Activated CD4-positive, alpha-beta memory T cell treated with anti-CD3 and anti-CD28 coated beads for 36 hours (primary cell): ENCODE measurements around the gene OLFML3. TPM values are rescaled to one million over a fixed set of nuclear protein-coding genes. Genes with fewer than 3 reads are reported as not detected.
"Not testable (repeated sequence)": the region's sequence is repeated elsewhere in the genome, so short reads cannot be mapped to it uniquely, and the experiment has no call there.

Experiments
- CTCF ChIA-PET: fragments of 350-600 bp; sonication (Branson Sonifier 250); formaldehyde crosslinking; loops from one replicate; lab custom pipeline; 2021; ENCODE audit warnings: antibody characterized with exemption, inconsistent platforms; lab: Charles Lee
- POLR2A ChIA-PET: fragments of 350-600 bp; sonication (Branson Sonifier 250); formaldehyde crosslinking; loops from one replicate; lab custom pipeline; 2021; ENCODE audit warnings: antibody characterized with exemption; lab: Charles Lee
- DNase-seq: peaks from one replicate; pipeline ENCODE4 v3.0.0-alpha.2; 2020
- H3K27ac Mint-ChIP-seq: one replicate; pipeline ENCODE4 v1.8.0; 2021; ENCODE audit warnings: mixed read lengths
- H3K27me3 Mint-ChIP-seq: one replicate; pipeline ENCODE4 v1.8.0; 2021; ENCODE audit warnings: mixed read lengths
- H3K36me3 Mint-ChIP-seq: one replicate; pipeline ENCODE4 v1.8.0; 2021; ENCODE audit warnings: mixed read lengths
- H3K4me1 Mint-ChIP-seq: one replicate; pipeline ENCODE4 v1.8.0; 2021; ENCODE audit warnings: low read depth, mixed read lengths
- H3K4me3 Mint-ChIP-seq: one replicate; pipeline ENCODE4 v1.8.0; 2021; ENCODE audit warnings: mild to moderate bottlenecking, mixed read lengths
- H3K9me3 Mint-ChIP-seq: one replicate; pipeline ENCODE4 v1.8.0; 2021; ENCODE audit warnings: mixed read lengths
- intact Hi-C: fragments of 100-400 bp; cut with micrococcal nuclease; formaldehyde crosslinking; loops from one replicate; pipeline ENCODE4 v1.15.1; 2023
- total RNA-seq, 2 experiments: library from RNA; stranded (reverse); gene quantifications; one replicate each; pipeline ENCODE4 v1.2.3, GENCODE V29; 2021

OLFML3 gene
- total RNA-seq, 2 experiments from 2014 or later = 0.21 TPM; not detected in 1

DNA sequence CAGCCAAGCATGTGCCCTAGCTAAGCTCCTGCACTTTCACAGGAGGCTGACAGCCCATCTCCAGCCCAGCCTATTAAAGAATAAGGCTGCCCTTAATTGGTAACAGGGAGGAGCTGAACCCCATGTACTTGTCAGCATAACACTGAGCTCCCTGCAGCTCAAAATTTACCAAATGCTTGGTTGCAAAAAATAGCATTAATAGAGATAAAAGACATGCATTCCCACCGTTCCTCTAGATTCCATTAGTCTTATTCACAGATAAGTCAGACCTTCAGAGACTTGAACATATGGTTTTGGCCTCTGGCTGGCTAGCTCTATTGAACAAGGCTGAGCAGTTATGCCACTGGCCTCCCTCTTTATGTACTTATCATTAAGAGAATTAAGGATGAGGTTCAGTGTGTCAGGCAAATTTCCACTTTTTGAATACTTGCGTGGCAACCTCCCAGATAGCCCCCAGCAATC, 29.2 kb downstream of the OLFML3 start:
- H3K9me3 Mint-ChIP-seq = no peaks in the 10 kb centered on the region
- intact Hi-C loops = no loop called here
- CTCF ChIA-PET = interaction anchor here (1.0 kb wide), 1 partner anchor 29 kb away, joined by 5 read pairs; no protein-coding TSS in a partner anchor
- no peaks in the 10 kb centered on the region for H3K4me1 Mint-ChIP-seq
- no peak overlapping the region for H3K27ac Mint-ChIP-seq
- peaks cover 1% of the 10 kb centered on the region for H3K27me3 Mint-ChIP-seq
- H3K4me3 Mint-ChIP-seq = no peak overlapping the region
- no peak for DNase-seq
- POLR2A ChIA-PET = no interaction called here
- H3K36me3 Mint-ChIP-seq = no peaks in the 10 kb centered on the region

DNA sequence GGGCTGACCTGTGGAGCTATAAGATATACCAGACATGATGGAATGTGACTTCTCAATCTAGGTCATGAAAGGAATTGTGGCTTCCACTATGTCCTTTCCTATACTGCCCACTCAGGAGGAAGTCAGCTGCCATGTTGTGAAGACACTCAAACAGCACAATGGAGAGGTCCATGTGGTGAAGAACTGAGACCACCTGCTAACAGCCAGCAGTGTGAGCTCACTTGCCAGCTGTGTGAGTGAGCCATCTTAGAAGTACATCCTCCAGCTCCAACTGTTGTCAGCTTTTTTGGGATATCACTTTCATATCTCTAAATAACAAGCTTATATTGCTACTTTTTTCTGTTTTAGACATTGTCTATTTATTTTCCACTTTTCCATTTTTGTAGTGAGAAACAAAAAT, 29.7 kb downstream of the OLFML3 start:
- Mint-ChIP-seq H3K9me3 (no peaks in the 10 kb centered on the region), H3K4me1 (no peaks in the 10 kb centered on the region), H3K4me3 (no peak overlapping the region), H3K27me3 (peaks cover 1% of the 10 kb centered on the region), H3K27ac (no peak overlapping the region), H3K36me3 (no peaks in the 10 kb centered on the region)
- intact Hi-C loops = no loop called here
- ChIA-PET POLR2A (no interaction called here), CTCF (interaction anchor here (1.0 kb wide), 1 partner anchor 29 kb away, joined by 5 read pairs; no protein-coding TSS in a partner anchor)
- DNase-seq = no peak

DNA sequence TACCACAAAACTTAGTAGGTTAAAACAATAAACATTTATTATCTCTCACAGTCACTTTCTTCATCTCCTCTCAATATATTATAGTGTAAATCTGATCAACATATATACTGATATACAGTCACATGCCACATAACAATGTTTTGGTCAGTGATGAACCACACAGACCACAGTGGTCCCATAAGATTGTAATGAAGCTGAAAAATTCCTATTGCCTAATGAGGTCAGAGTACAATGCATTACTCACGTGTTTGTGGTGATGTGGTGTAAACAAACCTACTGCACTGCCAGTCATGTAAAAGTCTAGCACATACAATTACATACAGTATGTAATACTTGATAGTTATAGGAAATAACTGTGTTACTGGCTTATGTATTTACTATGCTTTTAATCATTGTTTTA, 30.1 kb downstream of the OLFML3 start:
- POLR2A ChIA-PET = no interaction called here
- no peak for DNase-seq
- Mint-ChIP-seq H3K27me3 (peaks cover 1% of the 10 kb centered on the region), H3K4me1 (no peaks in the 10 kb centered on the region), H3K9me3 (no peaks in the 10 kb centered on the region), H3K27ac (no peak overlapping the region), H3K36me3 (no peaks in the 10 kb centered on the region), H3K4me3 (no peak overlapping the region)
- intact Hi-C loops = no loop called here
- CTCF ChIA-PET = interaction anchor here (1.0 kb wide), 1 partner anchor 29 kb away, joined by 5 read pairs; no protein-coding TSS in a partner anchor

DNA sequence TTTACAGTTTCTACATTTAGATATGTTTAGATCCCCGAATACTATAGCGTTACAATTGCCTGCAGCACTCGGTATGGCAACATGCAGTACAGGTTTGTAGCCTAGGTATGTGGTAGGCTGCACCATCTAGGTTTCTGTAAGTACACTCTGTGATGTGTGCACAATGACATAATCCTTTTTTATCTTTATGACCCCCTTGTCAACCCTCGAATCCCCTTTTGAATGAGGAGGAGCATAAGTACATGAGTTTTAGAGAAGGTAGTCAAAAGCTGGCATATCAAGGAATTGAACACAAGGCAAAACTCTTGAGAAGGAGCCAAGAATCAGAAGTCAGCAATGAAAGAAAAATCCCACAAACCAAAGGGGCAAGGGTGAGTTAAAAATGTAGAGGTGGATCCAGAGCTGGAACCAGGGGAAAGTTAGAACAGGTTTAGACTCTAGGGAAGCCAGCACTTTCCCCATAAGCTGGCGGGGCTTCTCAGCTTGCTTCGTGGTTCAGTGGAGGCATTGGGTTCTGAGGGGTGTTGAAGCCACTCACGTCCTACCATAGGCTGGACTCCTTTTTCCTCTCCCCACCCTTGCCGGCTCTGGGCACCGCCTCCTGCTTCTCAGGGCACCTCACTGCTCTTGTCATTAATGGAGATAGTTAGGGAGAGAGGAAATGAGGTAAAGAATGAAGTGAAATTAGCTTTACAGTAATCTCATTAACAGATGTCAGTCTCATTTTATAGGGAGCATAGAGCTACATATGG, 31.3 kb downstream of the OLFML3 start:
- DNase-seq = no peak
- Mint-ChIP-seq H3K9me3 (no peaks in the 10 kb centered on the region), H3K4me1 (no peaks in the 10 kb centered on the region), H3K4me3 (no peak overlapping the region), H3K27ac (no peak overlapping the region), H3K27me3 (peaks cover 3% of the 10 kb centered on the region), H3K36me3 (no peaks in the 10 kb centered on the region)
- intact Hi-C loops = no loop called here
- POLR2A ChIA-PET = no interaction called here
- CTCF ChIA-PET = no interaction called here

DNA sequence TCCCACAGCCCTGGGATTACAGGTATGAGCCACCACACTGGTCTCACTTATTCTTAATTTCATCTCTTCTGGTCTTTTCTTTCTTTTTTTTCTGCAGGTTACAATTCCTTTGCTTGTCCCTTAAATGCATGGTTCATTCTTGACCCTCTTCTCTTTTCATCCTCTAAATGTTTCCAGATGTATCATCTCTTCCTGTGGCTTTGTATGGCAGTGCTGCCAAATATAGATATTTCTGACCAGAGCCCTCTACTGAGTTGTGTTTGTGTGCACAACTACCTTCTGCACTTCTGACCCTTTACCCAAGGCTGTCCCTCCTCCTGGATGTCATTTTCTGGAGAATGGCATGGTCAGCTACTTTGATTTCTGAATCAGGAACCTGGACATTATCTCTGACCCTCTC, 32.5 kb downstream of the OLFML3 start:
- CTCF ChIA-PET = no interaction called here
- Mint-ChIP-seq H3K4me1 (no peaks in the 10 kb centered on the region), H3K36me3 (no peaks in the 10 kb centered on the region), H3K4me3 (no peak overlapping the region), H3K9me3 (no peaks in the 10 kb centered on the region), H3K27me3 (peaks cover 7% of the 10 kb centered on the region), H3K27ac (no peak overlapping the region)
- intact Hi-C loops = no loop called here
- POLR2A ChIA-PET = no interaction called here
- no peak for DNase-seq

DNA sequence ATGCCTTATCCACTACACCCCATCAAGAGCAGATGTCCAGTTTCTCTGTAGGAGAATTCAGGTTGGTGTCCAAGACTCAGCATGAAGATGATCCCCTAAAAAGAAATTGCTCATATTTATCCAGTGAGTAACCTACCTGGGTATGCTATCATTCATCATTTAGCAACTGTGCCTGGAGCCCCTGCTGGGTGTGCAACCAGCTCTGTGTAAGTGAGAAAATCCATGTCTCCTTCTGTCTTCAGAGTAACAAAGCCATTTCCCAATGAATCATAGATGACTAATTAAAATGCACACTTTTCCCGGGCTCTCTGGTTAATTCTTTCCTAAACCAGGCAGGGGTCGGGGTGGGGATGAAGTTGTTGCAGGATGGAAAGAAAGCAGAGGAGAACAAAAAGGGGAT, 35.8 kb downstream of the OLFML3 start:
- ChIA-PET CTCF (no interaction called here), POLR2A (no interaction called here)
- H3K36me3 Mint-ChIP-seq = no peaks in the 10 kb centered on the region
- no peak overlapping the region for H3K4me3 Mint-ChIP-seq
- intact Hi-C loops = no loop called here
- no peak for DNase-seq
- no peak overlapping the region for H3K27ac Mint-ChIP-seq
- peaks cover 7% of the 10 kb centered on the region for H3K27me3 Mint-ChIP-seq
- H3K9me3 Mint-ChIP-seq = peaks cover 4% of the 10 kb centered on the region
- H3K4me1 Mint-ChIP-seq = no peaks in the 10 kb centered on the region

DNA sequence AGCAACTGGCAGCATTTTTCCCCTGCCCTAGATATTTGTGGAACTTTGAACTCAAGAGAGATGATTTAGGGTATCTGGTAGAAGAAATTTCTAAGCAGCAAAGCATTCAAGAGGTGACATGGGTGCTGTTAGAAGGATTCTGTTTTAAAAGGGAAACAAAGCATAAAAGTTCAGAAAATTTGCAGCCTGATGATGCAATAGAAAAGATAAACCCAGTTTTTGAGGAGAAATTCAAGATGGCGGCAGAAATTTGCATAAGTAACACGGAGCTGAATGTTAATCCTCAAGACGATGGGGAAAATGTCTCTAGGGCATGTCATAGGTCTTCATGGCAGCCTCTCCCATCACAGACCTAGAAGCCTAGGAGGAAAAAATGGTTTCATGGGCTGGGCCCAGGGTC, 40.5 kb downstream of the OLFML3 start:
- H3K9me3 Mint-ChIP-seq, H3K27ac Mint-ChIP-seq, POLR2A ChIA-PET, CTCF ChIA-PET, H3K4me1 Mint-ChIP-seq, H3K36me3 Mint-ChIP-seq, intact Hi-C loops, H3K27me3 Mint-ChIP-seq, DNase-seq, H3K4me3 Mint-ChIP-seq: not testable (repeated sequence)

DNA sequence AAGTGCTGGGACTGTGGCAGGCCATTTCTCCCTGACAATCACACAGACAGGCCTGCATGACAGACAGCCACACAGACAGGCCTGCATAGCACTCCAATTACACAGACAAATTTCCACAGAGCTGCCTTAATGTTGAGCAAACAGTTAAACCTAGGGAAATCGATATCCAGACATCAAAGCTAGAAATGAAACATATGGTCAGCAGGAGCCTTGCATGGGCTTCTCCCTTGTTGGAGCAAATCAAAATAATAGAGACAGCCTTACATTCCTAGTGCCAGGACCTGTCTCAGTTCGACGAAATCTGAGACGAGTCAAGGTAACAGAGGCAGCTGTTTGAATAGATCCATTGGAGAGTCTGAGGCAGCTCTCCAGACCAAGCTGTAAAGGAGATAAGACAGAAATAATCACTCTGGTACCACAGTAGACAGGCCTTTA, 42.4 kb downstream of the OLFML3 start:
- no peak for DNase-seq
- Mint-ChIP-seq H3K9me3 (peaks cover 4% of the 10 kb centered on the region), H3K4me3 (no peak overlapping the region), H3K27ac (no peak overlapping the region), H3K27me3 (no peaks in the 10 kb centered on the region), H3K36me3 (no peaks in the 10 kb centered on the region), H3K4me1 (no peaks in the 10 kb centered on the region)
- intact Hi-C loops = no loop called here
- ChIA-PET POLR2A (no interaction called here), CTCF (interaction anchor here (0.6 kb wide), 1 partner anchor 735 kb away, joined by 3 read pairs; no protein-coding TSS in a partner anchor)

DNA sequence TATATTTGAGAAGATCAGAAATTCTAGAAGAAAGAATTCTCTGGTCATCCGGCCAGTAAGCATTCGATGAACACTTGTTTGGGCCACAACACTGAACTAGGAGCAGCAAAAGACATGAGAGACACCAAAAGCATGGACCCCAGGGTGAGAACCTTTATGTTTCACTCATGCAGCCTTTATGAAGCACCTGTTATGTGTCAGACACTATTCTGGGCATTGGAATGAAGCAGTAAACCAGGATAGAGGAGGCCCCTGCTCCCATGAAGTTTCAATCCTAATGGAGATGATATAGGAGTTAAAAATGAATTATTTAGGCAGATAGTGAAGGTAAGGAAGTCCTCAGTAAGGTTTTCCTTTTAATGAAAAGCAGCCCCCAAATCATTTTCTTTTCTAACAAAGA, 43.6 kb downstream of the OLFML3 start:
- H3K9me3 Mint-ChIP-seq = peaks cover 4% of the 10 kb centered on the region
- H3K4me1 Mint-ChIP-seq = no peaks in the 10 kb centered on the region
- POLR2A ChIA-PET = no interaction called here
- no peaks in the 10 kb centered on the region for H3K36me3 Mint-ChIP-seq
- H3K27ac Mint-ChIP-seq = no peak overlapping the region
- H3K4me3 Mint-ChIP-seq = no peak overlapping the region
- no peaks in the 10 kb centered on the region for H3K27me3 Mint-ChIP-seq
- CTCF ChIA-PET = no interaction called here
- no peak for DNase-seq
- intact Hi-C loops = no loop called here

DNA sequence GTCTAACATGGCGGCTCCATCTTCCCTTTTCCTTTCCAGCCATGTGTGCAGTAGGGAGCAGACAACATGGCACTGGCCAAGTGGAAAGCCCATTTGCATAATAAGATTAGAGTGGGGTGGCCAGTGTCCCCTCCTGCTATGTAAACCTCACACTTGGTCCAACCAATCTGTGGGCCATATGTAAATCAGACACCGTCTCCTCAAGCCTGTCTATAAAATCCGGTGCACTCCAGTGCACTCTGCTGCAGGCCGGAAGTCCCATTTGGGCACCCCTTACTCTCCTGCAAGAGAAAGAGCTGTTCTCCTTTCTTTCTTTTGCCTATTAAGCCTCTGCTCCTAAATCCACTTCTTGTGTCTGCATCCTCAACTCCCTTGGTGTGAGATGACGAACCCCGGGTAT, 44.1 kb downstream of the OLFML3 start:
- POLR2A ChIA-PET = no interaction called here
- intact Hi-C loops = no loop called here
- H3K27me3 Mint-ChIP-seq = no peaks in the 10 kb centered on the region
- no peaks in the 10 kb centered on the region for H3K36me3 Mint-ChIP-seq
- CTCF ChIA-PET = interaction anchor here (0.7 kb wide), 1 partner anchor 10 kb away, joined by 4 read pairs; no protein-coding TSS in a partner anchor
- H3K4me1 Mint-ChIP-seq = no peaks in the 10 kb centered on the region
- H3K4me3 Mint-ChIP-seq = no peak overlapping the region
- H3K9me3 Mint-ChIP-seq = peaks cover 4% of the 10 kb centered on the region
- no peak overlapping the region for H3K27ac Mint-ChIP-seq
- DNase-seq = no peak

DNA sequence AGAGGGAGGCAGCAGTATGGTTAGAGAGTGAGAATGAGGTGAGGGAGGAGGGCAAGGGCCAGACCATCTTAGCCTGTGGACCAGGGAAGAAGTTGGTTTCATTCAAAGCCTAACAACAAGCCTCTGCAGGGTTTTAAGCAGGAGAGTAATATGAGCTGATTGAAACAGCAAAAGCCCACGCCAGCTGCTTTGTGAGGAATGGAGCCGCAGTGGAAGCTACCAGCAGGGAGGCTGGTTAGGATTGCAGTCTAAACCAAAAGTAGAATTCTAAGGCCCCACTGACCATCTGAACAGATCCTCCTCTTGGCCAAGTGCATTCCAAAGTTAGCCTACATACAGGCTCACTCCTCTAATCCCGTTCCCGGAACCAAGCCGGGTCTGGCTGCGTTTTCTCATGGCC, 44.8 kb downstream of the OLFML3 start:
- DNase-seq = no peak
- intact Hi-C loops = no loop called here
- no peaks in the 10 kb centered on the region for H3K27me3 Mint-ChIP-seq
- ChIA-PET CTCF (interaction anchor here (0.7 kb wide), 1 partner anchor 10 kb away, joined by 4 read pairs; no protein-coding TSS in a partner anchor), POLR2A (no interaction called here)
- no peak overlapping the region for H3K27ac Mint-ChIP-seq
- H3K4me1 Mint-ChIP-seq = no peaks in the 10 kb centered on the region
- H3K4me3 Mint-ChIP-seq = no peak overlapping the region
- peaks cover 4% of the 10 kb centered on the region for H3K9me3 Mint-ChIP-seq
- no peaks in the 10 kb centered on the region for H3K36me3 Mint-ChIP-seq

DNA sequence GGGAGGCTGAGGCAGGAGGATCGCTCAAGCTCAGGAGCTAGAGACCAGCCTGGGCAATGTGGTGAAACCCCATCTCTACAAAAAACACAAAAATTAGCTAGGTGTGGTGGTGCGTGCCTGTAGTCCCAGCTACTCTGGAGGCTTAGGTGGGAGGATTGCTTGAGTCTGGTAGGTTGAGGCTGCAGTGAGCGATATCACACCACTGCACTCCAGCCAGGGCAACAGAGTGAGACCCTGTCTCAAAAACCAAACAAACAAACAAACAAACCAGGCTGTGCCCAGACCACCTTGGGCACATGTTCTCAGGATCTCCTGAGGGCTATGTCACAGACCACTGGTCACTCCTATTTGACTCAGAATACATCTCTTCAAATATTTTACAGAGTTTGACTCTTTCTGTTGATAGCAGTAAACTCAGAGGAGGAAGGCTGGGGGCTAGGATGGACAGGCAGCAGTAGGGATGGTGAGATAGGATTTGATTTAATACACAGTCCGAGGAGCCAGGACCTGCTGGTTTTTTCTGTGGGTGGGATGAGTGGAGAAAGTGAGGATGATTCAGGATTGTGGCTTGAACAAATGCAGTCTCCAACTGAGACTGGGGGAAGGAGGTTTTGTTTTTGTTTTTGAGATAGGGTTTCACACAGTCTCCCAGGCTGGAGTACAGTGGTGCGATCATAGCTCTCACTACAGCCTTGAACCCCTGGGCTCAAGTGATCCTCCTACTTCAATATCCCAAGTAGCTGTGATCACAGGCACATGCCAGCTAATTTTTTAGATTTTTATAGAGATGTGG, 46.5 kb downstream of the OLFML3 start:
- no peak for DNase-seq
- H3K36me3 Mint-ChIP-seq = no peaks in the 10 kb centered on the region
- no peaks in the 10 kb centered on the region for H3K9me3 Mint-ChIP-seq
- H3K27ac Mint-ChIP-seq = no peak overlapping the region
- ChIA-PET CTCF (no interaction called here), POLR2A (no interaction called here)
- no peaks in the 10 kb centered on the region for H3K4me1 Mint-ChIP-seq
- intact Hi-C loops = no loop called here
- H3K27me3 Mint-ChIP-seq = no peaks in the 10 kb centered on the region
- no peak overlapping the region for H3K4me3 Mint-ChIP-seq
